OCI-LY7 (cell line): ENCODE measurements around the gene HNF1A.

Source experiments
- CTCF ChIP-seq: fragments of 200-600 bp; sonication (generic); conservative IDR thresholded peaks from 2 replicates; pipeline ENCODE4 v1.5.1; 2014; ENCODE audit warnings: mild to moderate bottlenecking, antibody characterized with exemption, low read length, moderate library complexity, mixed read lengths
- EZH2phosphoT487 ChIP-seq: fragments of 200-600 bp; sonication (generic); IDR thresholded peaks from 2 replicates; pipeline ENCODE4 v1.6.1; 2018; ENCODE audit warnings: low read depth, borderline replicate concordance, mild to moderate bottlenecking, mixed run types, antibody characterized with exemption, low read length, moderate library complexity, mixed read lengths

GRCh38 chr12:120959111-120959878 lies 19.0 kb upstream of the HNF1A start:
- TF ChIP-seq CTCF (no peak), EZH2phosphoT487 (no peak)
